Skeletal muscle tissue (tissue), 4 donors: ENCODE data around the gene TLE7. TPM values are rescaled to one million over a fixed set of nuclear protein-coding genes. Genes with fewer than 3 reads are reported as not detected.
A peak's percentile ranks its signal among the peaks of the same experiment; 100 is the strongest.

Experiments
- H3K27ac ChIP-seq: one replicate; pipeline ENCODE4 v1.7.0; 2013; ENCODE audit warnings: mild to moderate bottlenecking, low read depth, low read length, inconsistent platforms
- H3K27me3 ChIP-seq, 3 donors: one replicate each; pipeline ENCODE4 v1.7.0; 2013; ENCODE audit warnings: low read length in 3 of 3; ENCODE audit not compliant: control insufficient read depth in 3 of 3, insufficient read depth in 3 of 3
- H3K36me3 ChIP-seq, 3 donors: one replicate each; pipeline ENCODE4 v1.7.0; 2013; ENCODE audit warnings: low read length in 3 of 3; ENCODE audit not compliant: control insufficient read depth in 3 of 3, insufficient read depth in 3 of 3
- H3K4me1 ChIP-seq, 3 donors: one replicate each; pipeline ENCODE4 v1.7.0; 2013; ENCODE audit warnings: low read length in 3 of 3, mild to moderate bottlenecking in 3 of 3; ENCODE audit not compliant: control insufficient read depth in 3 of 3, insufficient read depth in 3 of 3
- H3K4me3 ChIP-seq, 3 donors: one replicate each; pipeline ENCODE4 v1.7.0; 2013; ENCODE audit warnings: low read length in 3 of 3
- H3K9ac ChIP-seq, 3 donors: one replicate each; pipeline ENCODE4 v1.7.0; 2013; ENCODE audit warnings: low read length in 3 of 3, mild to moderate bottlenecking in 3 of 3, moderate library complexity in 2 of 3, low read depth in 1 of 3
- H3K9me3 ChIP-seq, 3 donors: one replicate each; pipeline ENCODE4 v1.7.0; 2013; ENCODE audit warnings: low read length in 3 of 3; ENCODE audit not compliant: control insufficient read depth in 3 of 3
- total RNA-seq: library from RNA; depleted of rRNA; stranded (reverse); fragments of >200 nt; gene quantifications from one replicate; pipeline ENCODE4 v1.2.3, GENCODE V29; 2014
- donor health status: Osteomylitis.

Gene TLE7
- total RNA-seq: not detected

GRCh38 chr16:71442051-71442440 lies at the start of gene TLE7:
TLE7 (minus strand) TSS chr16:71442054; CDS start chr16:71433324, 8,730 bp downstream.
- Histone ChIP-seq H3K4me3 (no peak within 1 kb of the TSS), H3K27ac (no peak within 1 kb of the TSS), H3K4me1 (no peaks in the 10 kb centered on the region), H3K9me3 (peaks cover 7 to 35% (median 24%) of the 10 kb centered on the region in 3 donors), H3K9ac (no peak within 1 kb of the TSS), H3K27me3 (peaks cover 0 to 9% (median 0%) of the 10 kb centered on the region in 3 donors), H3K36me3 (peaks cover 0 to 2% (median under 1%) of the 10 kb centered on the region in 3 donors)

GRCh38 chr16:71491054-71491453 lies 49.2 kb upstream of the TLE7 start:
- H3K4me1 ChIP-seq: no peaks in the 10 kb centered on the region

GRCh38 chr16:71490361-71490760 lies 48.5 kb upstream of the TLE7 start:
- H3K36me3 ChIP-seq: no peaks in the 10 kb centered on the region
- no peak overlapping the region for H3K4me3 ChIP-seq
- no peaks in the 10 kb centered on the region for H3K9me3 ChIP-seq
- no peak overlapping the region for H3K27ac ChIP-seq
- no peak overlapping the region for H3K9ac ChIP-seq
- H3K27me3 ChIP-seq: no peaks in the 10 kb centered on the region
- no peaks in the 10 kb centered on the region for H3K4me1 ChIP-seq

More at GRCh38 chr16:71491054-71491453, 49.2 kb upstream of the TLE7 start:
- H3K36me3 ChIP-seq: no peaks in the 10 kb centered on the region
- no peak overlapping the region for H3K9ac ChIP-seq
- no peaks in the 10 kb centered on the region for H3K27me3 ChIP-seq
- H3K27ac ChIP-seq: no peak overlapping the region
- no peaks in the 10 kb centered on the region for H3K9me3 ChIP-seq
- no peak overlapping the region for H3K4me3 ChIP-seq

GRCh38 chr16:71489122-71489521 lies 47.3 kb upstream of the TLE7 start, which contains the start of gene ZNF19:
ZNF19 (minus strand) TSS chr16:71489324; CDS start chr16:71482114, 7,210 bp downstream.
- no peaks in the 10 kb centered on the region for H3K36me3 ChIP-seq
- H3K9me3 ChIP-seq: no peaks in the 10 kb centered on the region
- no peak within 1 kb of the TSS for H3K9ac ChIP-seq
- no peak within 1 kb of the TSS for H3K4me3 ChIP-seq
- H3K27ac ChIP-seq: no peak within 1 kb of the TSS
- H3K4me1 ChIP-seq: peaks cover 3% of the 10 kb centered on the region in 3 donors
- H3K27me3 ChIP-seq: no peaks in the 10 kb centered on the region

GRCh38 chr16:71484006-71484893 lies 42.4 kb upstream of the TLE7 start:
- Histone ChIP-seq H3K9ac (peak overlapping the region; percentile 88 to 97 (median 93)), H3K4me3 (peak overlapping the region; percentile 77 to 99 (median 88)), H3K27ac (peak overlapping the region; percentile 91), H3K4me1 (peaks cover 10 to 12% (median 12%) of the 10 kb centered on the region in 3 donors), H3K27me3 (no peaks in the 10 kb centered on the region), H3K36me3 (peaks cover 0 to 4% (median 0%) of the 10 kb centered on the region in 3 donors), H3K9me3 (no peaks in the 10 kb centered on the region)

GRCh38 chr16:71482569-71482968 lies 40.7 kb upstream of the TLE7 start:
- Histone ChIP-seq H3K4me3 (no peak overlapping the region), H3K36me3 (peaks cover 11 to 16% (median 13%) of the 10 kb centered on the region in 3 donors), H3K9me3 (no peaks in the 10 kb centered on the region), H3K27ac (no peak overlapping the region), H3K9ac (no peak overlapping the region), H3K4me1 (peaks cover 10 to 12% (median 12%) of the 10 kb centered on the region in 3 donors), H3K27me3 (no peaks in the 10 kb centered on the region)

- Histone ChIP-seq H3K4me3 (no peak overlapping the region), H3K27ac (no peak overlapping the region), H3K36me3 (peaks cover 24 to 32% (median 29%) of the 10 kb centered on the region in 3 donors), H3K9me3 (no peaks in the 10 kb centered on the region), H3K27me3 (no peaks in the 10 kb centered on the region), H3K9ac (no peak overlapping the region), H3K4me1 (peaks cover 10 to 12% (median 12%) of the 10 kb centered on the region in 3 donors)
Observed at GRCh38 chr16:71480956-71481355, 39.1 kb upstream of the TLE7 start.

GRCh38 chr16:71479420-71479819 lies 37.6 kb upstream of the TLE7 start:
- Histone ChIP-seq H3K9me3 (no peaks in the 10 kb centered on the region), H3K27me3 (no peaks in the 10 kb centered on the region), H3K36me3 (peaks cover 36 to 47% (median 37%) of the 10 kb centered on the region in 3 donors), H3K9ac (no peak overlapping the region), H3K4me3 (no peak overlapping the region), H3K4me1 (peaks cover 7 to 9% (median 9%) of the 10 kb centered on the region in 3 donors), H3K27ac (no peak overlapping the region)

- no peak overlapping the region for H3K27ac ChIP-seq
- no peaks in the 10 kb centered on the region for H3K4me1 ChIP-seq
- H3K9ac ChIP-seq: no peak overlapping the region
- no peaks in the 10 kb centered on the region for H3K27me3 ChIP-seq
- H3K4me3 ChIP-seq: no peak overlapping the region
- H3K36me3 ChIP-seq: peaks cover 40 to 50% (median 49%) of the 10 kb centered on the region in 3 donors
- H3K9me3 ChIP-seq: no peaks in the 10 kb centered on the region
Observed at GRCh38 chr16:71476457-71477124, 34.7 kb upstream of the TLE7 start.

- H3K9me3 ChIP-seq: no peaks in the 10 kb centered on the region
- H3K36me3 ChIP-seq: peaks cover 50 to 53% (median 51%) of the 10 kb centered on the region in 3 donors
- H3K9ac ChIP-seq: no peak overlapping the region
- H3K4me3 ChIP-seq: no peak overlapping the region
- no peaks in the 10 kb centered on the region for H3K27me3 ChIP-seq
- no peak overlapping the region for H3K27ac ChIP-seq
- no peaks in the 10 kb centered on the region for H3K4me1 ChIP-seq
Observed at GRCh38 chr16:71474864-71475263, 33.0 kb upstream of the TLE7 start.
